IMR-90 (cell line): ENCODE data around the gene GPR89B. TPM values are rescaled to one million over a fixed set of nuclear protein-coding genes. Genes with fewer than 3 reads are reported as not detected.

Experiments
- ATAC-seq: fragments of 200-7000 bp; cut with Tn5 transposase; 2 replicates; pipeline ENCODE4 v1.9.1; 2020; ENCODE audit warnings: low read depth, mild to moderate bottlenecking, moderate library complexity
- BruUV-seq: library from RNA; stranded (reverse); fragments of 400-500 nt; replicated peaks from 2 replicates; lab custom pipeline; 2021; lab: Mats Ljungman, UMichigan
- CTCF ChIA-PET: fragments of 300-600 bp; formaldehyde crosslinking; extraction: SDS; loops from one replicate; lab custom pipeline; 2021; ENCODE audit warnings: antibody characterized with exemption; lab: Yijun Ruan, JAX
- POLR2A ChIA-PET: fragments of 300-600 bp; sonication (Branson Sonifier 250); formaldehyde crosslinking; loops from one replicate; lab custom pipeline; 2022; ENCODE audit warnings: antibody characterized with exemption; ENCODE audit not compliant: unreplicated experiment; lab: Charles Lee
- DNase-seq: peaks from one replicate; pipeline ENCODE4 v3.0.0; 2013
- H2AFZ ChIP-seq: replicated peaks from 2 replicates; pipeline ENCODE3; 2013; ENCODE audit warnings: low read length, mild to moderate bottlenecking; ENCODE audit not compliant: poor library complexity
- H2AK5ac ChIP-seq: 2 replicates; pipeline ENCODE4 v1.6.1; 2013; ENCODE audit warnings: low read depth, low read length, inconsistent platforms
- H2AK9ac ChIP-seq: replicated peaks from 2 replicates; pipeline ENCODE3; 2013; ENCODE audit warnings: mild to moderate bottlenecking, low read depth, low read length, moderate library complexity; ENCODE audit not compliant: poor library complexity
- H2BK120ac ChIP-seq: 2 replicates; pipeline ENCODE4 v1.6.1; 2013; ENCODE audit warnings: low read depth, low read length, inconsistent platforms
- H2BK15ac ChIP-seq: 3 replicates; pipeline ENCODE4 v1.6.1; 2013; ENCODE audit warnings: low read depth, low read length, inconsistent platforms
- H2BK20ac ChIP-seq: 2 replicates; pipeline ENCODE4 v1.6.1; 2013; ENCODE audit warnings: low read depth, mild to moderate bottlenecking, inconsistent platforms, low read length, moderate library complexity
- H2BK5ac ChIP-seq: 2 replicates; pipeline ENCODE4 v1.6.1; 2013; ENCODE audit warnings: mild to moderate bottlenecking, low read depth, low read length, inconsistent platforms; ENCODE audit not compliant: poor library complexity, severe bottlenecking
- H3K14ac ChIP-seq: replicated peaks from 2 replicates; pipeline ENCODE4 v1.6.1; 2013; ENCODE audit warnings: low read depth, low read length, inconsistent platforms
- H3K18ac ChIP-seq: 2 replicates; pipeline ENCODE4 v1.6.1; 2013; ENCODE audit warnings: low read depth, low read length, control low read depth
- H3K23ac ChIP-seq: 2 replicates; pipeline ENCODE4 v1.6.1; 2013; ENCODE audit warnings: low read depth, low read length, inconsistent platforms
- H3K27ac ChIP-seq: 2 replicates; pipeline ENCODE4 v1.5.1; 2013; ENCODE audit warnings: mild to moderate bottlenecking, control low read depth, low read length; ENCODE audit not compliant: insufficient read depth
- H3K27me3 ChIP-seq: 2 replicates; pipeline ENCODE4 v1.6.1; 2013; ENCODE audit warnings: low read length; ENCODE audit not compliant: control insufficient read depth, insufficient read depth
- H3K36me3 ChIP-seq: 2 replicates; pipeline ENCODE4 v1.6.1; 2013; ENCODE audit warnings: low read length, mixed read lengths; ENCODE audit not compliant: control insufficient read depth, insufficient read depth
- H3K4ac ChIP-seq: 2 replicates; pipeline ENCODE4 v1.6.1; 2013; ENCODE audit warnings: low read depth, low read length, inconsistent platforms
- H3K4me1 ChIP-seq: 2 replicates; pipeline ENCODE4 v1.6.1; 2013; ENCODE audit warnings: low read length, mixed read lengths; ENCODE audit not compliant: control insufficient read depth, insufficient read depth
- H3K4me2 ChIP-seq: 2 replicates; pipeline ENCODE4 v1.6.1; 2013; ENCODE audit warnings: low read depth, mild to moderate bottlenecking, control low read depth, low read length, moderate library complexity
- H3K4me3 ChIP-seq: 2 replicates; pipeline ENCODE4 v1.5.1; 2013; ENCODE audit warnings: low read depth, mild to moderate bottlenecking, control low read depth, low read length, moderate library complexity; ENCODE audit not compliant: insufficient read depth
- H3K56ac ChIP-seq: 2 replicates; pipeline ENCODE4 v1.6.1; 2013; ENCODE audit warnings: low read length, inconsistent platforms; ENCODE audit not compliant: insufficient read depth; ENCODE audit errors: extremely low read depth
- H3K79me1 ChIP-seq, 2 experiments: 2 replicates each; pipeline ENCODE4 v1.6.1; 2013; ENCODE audit warnings: low read length in 2 of 2, inconsistent platforms in 1 of 2, low read depth in 1 of 2
- H3K9ac ChIP-seq: 2 replicates; pipeline ENCODE4 v1.6.1; 2013; ENCODE audit warnings: low read depth, low read length, control low read depth
- H3K9me1 ChIP-seq: 2 replicates; pipeline ENCODE4 v1.6.1; 2013; ENCODE audit warnings: low read length, inconsistent platforms; ENCODE audit not compliant: insufficient read depth
- H3K9me3 ChIP-seq: 2 replicates; pipeline ENCODE4 v1.6.1; 2013; ENCODE audit warnings: low read length; ENCODE audit not compliant: control insufficient read depth, insufficient read depth
- H4K20me1 ChIP-seq: 2 replicates; pipeline ENCODE4 v1.6.1; 2013; ENCODE audit warnings: low read length, inconsistent platforms; ENCODE audit not compliant: insufficient read depth
- H4K5ac ChIP-seq: 2 replicates; pipeline ENCODE4 v1.6.1; 2013; ENCODE audit warnings: mild to moderate bottlenecking, low read depth, low read length, control low read depth
- H4K8ac ChIP-seq, 2 experiments: 2 replicates each; pipeline ENCODE4 v1.6.1; 2013; ENCODE audit warnings: low read depth in 2 of 2, low read length in 2 of 2, control low read depth in 1 of 2, inconsistent platforms in 1 of 2
- H4K91ac ChIP-seq: 2 replicates; pipeline ENCODE4 v1.6.1; 2013; ENCODE audit warnings: low read depth, low read length, inconsistent platforms; ENCODE audit not compliant: insufficient read depth
- BHLHE40 ChIP-seq: fragments of 150-350 bp; IDR thresholded peaks from 2 replicates; pipeline ENCODE4 v1.6.1; 2016; ENCODE audit warnings: mild to moderate bottlenecking, low read depth, low read length
- CEBPB ChIP-seq: IDR thresholded peaks from 2 replicates; pipeline ENCODE4 v1.6.1; 2012; ENCODE audit warnings: low read depth, low read length, improper control_type of control experiment
- CHD1 ChIP-seq: IDR thresholded peaks from 2 replicates; pipeline ENCODE4 v1.6.1; 2012; ENCODE audit warnings: low read depth, low read length, improper control_type of control experiment
- FOS ChIP-seq: fragments of 150-350 bp; IDR thresholded peaks from 2 replicates; pipeline ENCODE4 v1.6.1; 2016; ENCODE audit warnings: low read depth, low read length
- MAFK ChIP-seq: IDR thresholded peaks from 2 replicates; pipeline ENCODE4 v1.6.1; 2012; ENCODE audit warnings: low read depth, low read length, improper control_type of control experiment
- MAZ ChIP-seq: IDR thresholded peaks from 2 replicates; pipeline ENCODE4 v1.6.1; 2012; ENCODE audit warnings: low read depth, mild to moderate bottlenecking, low read length, improper control_type of control experiment, moderate library complexity, borderline replicate concordance
- MXI1 ChIP-seq: IDR thresholded peaks from 2 replicates; pipeline ENCODE4 v1.6.1; 2012; ENCODE audit warnings: low read depth, mild to moderate bottlenecking, low read length, moderate library complexity, borderline replicate concordance
- NFE2L2 ChIP-seq: fragments of 150-350 bp; IDR thresholded peaks from 2 replicates; pipeline ENCODE4 v1.6.1; 2016; ENCODE audit warnings: low read depth, mild to moderate bottlenecking, low read length
- POLR2A ChIP-seq: IDR thresholded peaks from 2 replicates; pipeline ENCODE4 v1.6.1; 2012; ENCODE audit warnings: mild to moderate bottlenecking, low read depth, low read length
- RAD21 ChIP-seq: IDR thresholded peaks from 2 replicates; pipeline ENCODE4 v1.6.1; 2012; ENCODE audit warnings: low read length, improper control_type of control experiment
- RCOR1 ChIP-seq: IDR thresholded peaks from 2 replicates; pipeline ENCODE4 v1.6.1; 2012; ENCODE audit warnings: mild to moderate bottlenecking, low read length, improper control_type of control experiment; ENCODE audit not compliant: insufficient replicate concordance
- RFX5 ChIP-seq: IDR thresholded peaks from 2 replicates; pipeline ENCODE4 v1.8.0; 2012; ENCODE audit warnings: low read depth, mild to moderate bottlenecking, low read length, moderate library complexity
- SMC3 ChIP-seq: fragments of 150-350 bp; IDR thresholded peaks from 2 replicates; pipeline ENCODE4 v1.6.1; 2016; ENCODE audit warnings: low read depth, mild to moderate bottlenecking, antibody characterized with exemption, low read length, moderate library complexity
- WGBS, 2 experiments: methylation state at CpG; one replicate each; pipeline versions ENCODE4 v1.1.5 to v1.1.7; 2013; ENCODE audit warnings: missing lambda C conversion rate in 2 of 2; ENCODE audit not compliant: insufficient read length in 1 of 2; ENCODE audit errors: extremely low coverage in 2 of 2; 5-methylcytosine and 5-hydroxymethylcytosine counted together
- dilution Hi-C: fragments of 300-500 bp; cut with HindIII; formaldehyde crosslinking; loops from one replicate; pipeline ENCODE4 v1.14.3; 2018; ENCODE audit warnings: low sequenced_read_pairs; ENCODE audit not compliant: unreplicated experiment
- in situ Hi-C: fragments of 300-500 bp; cut with MboI; formaldehyde crosslinking; loops from 3 replicates; pipeline ENCODE4 v1.14.3; 2019; ENCODE audit warnings: low sequenced_read_pairs, inconsistent platforms, mixed read lengths
- intact Hi-C: fragments of 100-400 bp; cut with micrococcal nuclease; formaldehyde crosslinking; loops from 2 replicates; pipeline ENCODE4 v1.10.0; 2022
- polyA plus RNA-seq, 3 experiments: library from polyadenylated mRNA; depleted of rRNA; stranded (reverse); fragments of >200 nt; gene quantifications; 2 replicates each; pipeline ENCODE4 v1.2.3, GENCODE V29; 2012; ENCODE audit warnings: low replicate concordance in 1 of 3
- total RNA-seq: library from RNA; depleted of rRNA; stranded (reverse); fragments of >200 nt; gene quantifications from 2 replicates; pipeline ENCODE4 v1.2.3, GENCODE V29; 2012
- TF ChIP-seq, protein P1 (sequence below): conservative IDR thresholded peaks from 2 replicates; pipeline ENCODE4 v1.5.1; 2012; ENCODE audit warnings: mild to moderate bottlenecking, low read depth, low read length, improper control_type of control experiment
- TF ChIP-seq, protein P2 (sequence below): fragments of 150-350 bp; IDR thresholded peaks from 2 replicates; pipeline ENCODE4 v1.6.1; 2017; ENCODE audit warnings: mild to moderate bottlenecking, antibody characterized with exemption, low read length, low read depth
- TF ChIP-seq, protein P3 (sequence below): fragments of 150-350 bp; IDR thresholded peaks from 2 replicates; pipeline ENCODE4 v1.6.1; 2016; ENCODE audit warnings: low read depth, mild to moderate bottlenecking, low read length, moderate library complexity, borderline replicate concordance

GPR89B gene
- total and polyA plus RNA-seq, 2 of the 4 experiments (the other 2 are of a cell fraction), result 9.4 to 13.1 TPM

DNA sequence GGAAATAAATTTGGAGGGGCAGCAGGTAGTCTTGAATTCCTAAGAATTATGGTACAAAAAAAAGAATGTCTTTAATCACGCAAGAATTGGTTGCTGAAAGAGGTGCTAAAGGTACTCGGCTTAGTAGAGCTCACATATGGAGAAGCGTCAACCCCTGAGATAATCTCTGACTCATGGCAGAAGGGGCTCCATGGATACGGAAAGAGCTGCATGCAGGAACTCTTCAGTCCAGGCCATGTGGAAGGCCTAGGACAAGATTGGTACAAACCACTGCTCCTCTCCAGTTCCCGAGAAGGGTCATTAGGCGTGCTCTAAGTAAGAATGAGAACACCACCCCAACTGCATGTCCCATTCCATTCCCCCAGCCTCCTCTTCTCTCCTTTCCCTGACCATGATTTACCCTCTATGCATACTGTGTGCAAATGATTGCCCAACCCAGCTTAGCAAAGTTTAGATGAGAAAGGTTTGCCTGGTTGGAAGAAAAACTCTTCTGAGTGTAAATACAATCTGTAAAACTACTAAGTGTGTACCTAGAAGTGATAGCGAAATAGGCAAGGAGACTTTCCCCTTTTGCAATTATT is 14.8 kb upstream of the GPR89B start:
- ChIA-PET POLR2A (no interaction called here), CTCF (no interaction called here)
- TF ChIP-seq RCOR1 (no peak), SMC3 (no peak), NFE2L2 (no peak), CEBPB (no peak), FOS (no peak), POLR2A (no peak), MXI1 (no peak), MAFK (no peak), BHLHE40 (no peak), RAD21 (no peak), MAZ (no peak), RFX5 (no peak), CHD1 (no peak)
- TF ChIP-seq, protein P1, sequence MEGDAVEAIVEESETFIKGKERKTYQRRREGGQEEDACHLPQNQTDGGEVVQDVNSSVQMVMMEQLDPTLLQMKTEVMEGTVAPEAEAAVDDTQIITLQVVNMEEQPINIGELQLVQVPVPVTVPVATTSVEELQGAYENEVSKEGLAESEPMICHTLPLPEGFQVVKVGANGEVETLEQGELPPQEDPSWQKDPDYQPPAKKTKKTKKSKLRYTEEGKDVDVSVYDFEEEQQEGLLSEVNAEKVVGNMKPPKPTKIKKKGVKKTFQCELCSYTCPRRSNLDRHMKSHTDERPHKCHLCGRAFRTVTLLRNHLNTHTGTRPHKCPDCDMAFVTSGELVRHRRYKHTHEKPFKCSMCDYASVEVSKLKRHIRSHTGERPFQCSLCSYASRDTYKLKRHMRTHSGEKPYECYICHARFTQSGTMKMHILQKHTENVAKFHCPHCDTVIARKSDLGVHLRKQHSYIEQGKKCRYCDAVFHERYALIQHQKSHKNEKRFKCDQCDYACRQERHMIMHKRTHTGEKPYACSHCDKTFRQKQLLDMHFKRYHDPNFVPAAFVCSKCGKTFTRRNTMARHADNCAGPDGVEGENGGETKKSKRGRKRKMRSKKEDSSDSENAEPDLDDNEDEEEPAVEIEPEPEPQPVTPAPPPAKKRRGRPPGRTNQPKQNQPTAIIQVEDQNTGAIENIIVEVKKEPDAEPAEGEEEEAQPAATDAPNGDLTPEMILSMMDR, result no peak
- TF ChIP-seq, protein P2, sequence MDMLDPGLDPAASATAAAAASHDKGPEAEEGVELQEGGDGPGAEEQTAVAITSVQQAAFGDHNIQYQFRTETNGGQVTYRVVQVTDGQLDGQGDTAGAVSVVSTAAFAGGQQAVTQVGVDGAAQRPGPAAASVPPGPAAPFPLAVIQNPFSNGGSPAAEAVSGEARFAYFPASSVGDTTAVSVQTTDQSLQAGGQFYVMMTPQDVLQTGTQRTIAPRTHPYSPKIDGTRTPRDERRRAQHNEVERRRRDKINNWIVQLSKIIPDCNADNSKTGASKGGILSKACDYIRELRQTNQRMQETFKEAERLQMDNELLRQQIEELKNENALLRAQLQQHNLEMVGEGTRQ, result no peak
- TF ChIP-seq, protein P3, sequence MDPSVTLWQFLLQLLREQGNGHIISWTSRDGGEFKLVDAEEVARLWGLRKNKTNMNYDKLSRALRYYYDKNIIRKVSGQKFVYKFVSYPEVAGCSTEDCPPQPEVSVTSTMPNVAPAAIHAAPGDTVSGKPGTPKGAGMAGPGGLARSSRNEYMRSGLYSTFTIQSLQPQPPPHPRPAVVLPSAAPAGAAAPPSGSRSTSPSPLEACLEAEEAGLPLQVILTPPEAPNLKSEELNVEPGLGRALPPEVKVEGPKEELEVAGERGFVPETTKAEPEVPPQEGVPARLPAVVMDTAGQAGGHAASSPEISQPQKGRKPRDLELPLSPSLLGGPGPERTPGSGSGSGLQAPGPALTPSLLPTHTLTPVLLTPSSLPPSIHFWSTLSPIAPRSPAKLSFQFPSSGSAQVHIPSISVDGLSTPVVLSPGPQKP, result no peak
- Histone ChIP-seq H3K9me1 (no peaks in the 10 kb centered on the region), H4K20me1 (no peaks in the 10 kb centered on the region), H2BK20ac (no peak overlapping the region), H3K56ac (no peak overlapping the region), H3K9ac (no peak overlapping the region), H4K91ac (no peak overlapping the region), H3K4me2 (no peak overlapping the region), H3K4me1 (no peaks in the 10 kb centered on the region), H4K5ac (no peak overlapping the region), H3K23ac (no peak overlapping the region), H3K79me1 (no peaks in the 10 kb centered on the region), H3K4me3 (no peak overlapping the region), H2AK5ac (no peak overlapping the region), H3K27ac (no peak overlapping the region), H3K9me3 (no peaks in the 10 kb centered on the region), H2BK15ac (no peak overlapping the region), H2BK5ac (no peak overlapping the region), H4K8ac (no peak overlapping the region), H3K36me3 (no peaks in the 10 kb centered on the region), H2AFZ (no peak overlapping the region), H3K4ac (no peak overlapping the region), H3K14ac (no peak overlapping the region), H2BK120ac (no peak overlapping the region), H3K18ac (no peak overlapping the region), H2AK9ac (no peak overlapping the region), H3K27me3 (no peaks in the 10 kb centered on the region; the same call in 1 of the 2 replicates)
- intact Hi-C loops, result no loop called here
- in situ Hi-C loops, result no loop called here
- DNase-seq (no peak), ATAC-seq (no peak)
- WGBS, 2 experiments, result 83% methylated on average over 3 of the region's 7 CpGs; no CpG with 5 or more reads in 1 of the 2 experiments
- dilution Hi-C loops, result no loop called here
- BruUV-seq, result no TSS peak
